ENCODE results near the gene FAM110D. TPM values are rescaled to one million over a fixed set of nuclear protein-coding genes. Genes with fewer than 3 reads are reported as not detected.

FAM110D gene
- total and polyA plus RNA-seq, 2 experiments from 2014 or later = 0.24 to 0.39 TPM

- H3K4me2 ChIP-seq = 0 out of 2 replicates have a peak overlapping the region, but pooled peaks have one; percentile 67
- Mint-ChIP-seq H3K36me3 (ENCODE audit: low read depth) (no peaks in the 10 kb centered on the region), H3K4me1 (peaks cover 62% of the 10 kb centered on the region), H3K4me3 (peak overlapping the region; percentile 54), H3K27me3 (ENCODE audit: insufficient read depth, low read depth, poor library complexity) (peaks cover 84% of the 10 kb centered on the region), H3K9me3 (peaks cover 3% of the 10 kb centered on the region; the same call in 1 of the 3 replicates), H3K27ac (no peak overlapping the region)
- no peak overlapping the region for H2AFZ ChIP-seq
- H3K4me3 ChIP-seq = no peak overlapping the region
- H3K27ac ChIP-seq (ENCODE audit: low read depth) = no peak overlapping the region
- peaks cover 11% of the 10 kb centered on the region; the same call in 1 of the 2 replicates for H3F3A ChIP-seq (replicated peaks; ENCODE audit: low read depth)
- peaks cover 100% of the 10 kb centered on the region for H3K27me3 ChIP-seq (ENCODE audit: insufficient read depth)
- H4K20me1 ChIP-seq (replicated peaks; ENCODE audit: insufficient read depth) = peaks cover 5% of the 10 kb centered on the region; the same call in 1 of the 2 replicates
- no peak for ATAC-seq
- TF ChIP-seq EZH2 (IDR thresholded peaks at IDR 0.05; ENCODE audit: low read depth, unreplicated experiment) = no peak
- no peak for TF ChIP-seq REST (IDR thresholded peaks at IDR 0.05; ENCODE audit: unreplicated experiment)
- no peak for TF ChIP-seq CTCF (conservative IDR thresholded peaks at IDR 0.05; ENCODE audit: low read depth in 2 of 2)
- DNase-seq (ENCODE audit: low spot score) = no peak
- no peaks in the 10 kb centered on the region for H3K36me3 ChIP-seq (ENCODE audit: insufficient read depth)
- no peaks in the 10 kb centered on the region for H3K9me2 ChIP-seq (ENCODE audit: insufficient read depth)
- H3K79me2 ChIP-seq (replicated peaks; ENCODE audit: insufficient read depth) = no peaks in the 10 kb centered on the region
- peaks cover 57% of the 10 kb centered on the region for H3K4me1 ChIP-seq (ENCODE audit: insufficient read depth)
These were observed 490 bp upstream of the FAM110D start for GRCh38 chr1:26158271-26158907.

- H3K4me3 ChIP-seq = no peak overlapping the region; the same call in 1 of the 2 replicates
- peaks cover 100% of the 10 kb centered on the region for H3K27me3 ChIP-seq (ENCODE audit: insufficient read depth)
- H3K9me2 ChIP-seq (ENCODE audit: insufficient read depth) = no peaks in the 10 kb centered on the region
- H3K27ac ChIP-seq (ENCODE audit: low read depth) = no peak overlapping the region
- H3K79me2 ChIP-seq (replicated peaks; ENCODE audit: insufficient read depth) = no peaks in the 10 kb centered on the region
- no peak for ATAC-seq
- no peak overlapping the region for H3K4me2 ChIP-seq
- no peaks in the 10 kb centered on the region for H3K36me3 Mint-ChIP-seq (ENCODE audit: low read depth)
- peak overlapping the region; percentile 54; the same call in 1 of the 3 replicates for H3K4me3 Mint-ChIP-seq
- H3K36me3 ChIP-seq (ENCODE audit: insufficient read depth) = no peaks in the 10 kb centered on the region
- H3K27ac Mint-ChIP-seq = no peak overlapping the region
- peaks cover 51% of the 10 kb centered on the region for H3K4me1 ChIP-seq (ENCODE audit: insufficient read depth)
- H3K9me3 Mint-ChIP-seq = peaks cover 3% of the 10 kb centered on the region; the same call in 1 of the 3 replicates
- no peak for DNase-seq (ENCODE audit: low spot score)
- H2AFZ ChIP-seq = no peak overlapping the region
- H3K4me1 Mint-ChIP-seq = peaks cover 56% of the 10 kb centered on the region
- peaks cover 82% of the 10 kb centered on the region for H3K27me3 Mint-ChIP-seq (ENCODE audit: insufficient read depth, low read depth, poor library complexity)
- no peaks in the 10 kb centered on the region; the same call in 1 of the 2 replicates for H4K20me1 ChIP-seq (replicated peaks; ENCODE audit: insufficient read depth)
- peaks cover 16% of the 10 kb centered on the region for H3F3A ChIP-seq (replicated peaks; ENCODE audit: low read depth)
- no peak for TF ChIP-seq EZH2phosphoT487 (IDR thresholded peaks at IDR 0.05; ENCODE audit: unreplicated experiment)
- no peak for TF ChIP-seq ZNF114 (CRISPR knock-in tag; IDR thresholded peaks at IDR 0.05)
- no peak for TF ChIP-seq ZNF331 (CRISPR knock-in tag; IDR thresholded peaks at IDR 0.05; ENCODE audit: low read depth)
- TF ChIP-seq ETS1 (IDR thresholded peaks at IDR 0.05) = no peak
- TF ChIP-seq CTCF (conservative IDR thresholded peaks at IDR 0.05; ENCODE audit: low read depth in 2 of 2) = no peak
- no peak for TF ChIP-seq STAT1 (IDR thresholded peaks at IDR 0.05; ENCODE audit: unreplicated experiment)
- TF ChIP-seq REST (IDR thresholded peaks at IDR 0.05; ENCODE audit: unreplicated experiment) = no peak
- no peak for TF ChIP-seq CREB1 (CRISPR knock-in tag; IDR thresholded peaks at IDR 0.05; ENCODE audit: low read depth)
- no peak for TF ChIP-seq NANOG (IDR thresholded peaks at IDR 0.05; ENCODE audit: borderline replicate concordance)
- no peak for TF ChIP-seq JUNB (IDR thresholded peaks at IDR 0.05; ENCODE audit: unreplicated experiment)
These were observed 812 bp downstream of the FAM110D start for GRCh38 chr1:26159743-26160039.
